HG02623 (cell line): ENCODE results near the gene OCIAD2.
"Not testable (repeated sequence)": the region's sequence is repeated elsewhere in the genome, so short reads cannot be mapped to it uniquely, and the experiment has no call there.

Source experiments
- ATAC-seq: cut with Tn5 transposase; IDR thresholded peaks from one replicate; pipeline ENCODE4 v1.9.1; 2021; ENCODE audit warnings: moderate library complexity; ENCODE audit not compliant: unreplicated experiment

Gene OCIAD2

GRCh38 chr4:48906206-48907173 is at the start of gene OCIAD2:
OCIAD2 (minus strand) TSS chr4:48906774; CDS start chr4:48904549, 2,225 bp downstream.
- peak; percentile 95 for ATAC-seq

- no peak for ATAC-seq
Measured at GRCh38 chr4:48954314-48954713, 47.7 kb upstream of the OCIAD2 start.

- no peak for ATAC-seq
Measured at GRCh38 chr4:48949518-48950219, 43.1 kb upstream of the OCIAD2 start.

- no peak for ATAC-seq
Measured at GRCh38 chr4:48949086-48949485, 42.5 kb upstream of the OCIAD2 start.

DNA sequence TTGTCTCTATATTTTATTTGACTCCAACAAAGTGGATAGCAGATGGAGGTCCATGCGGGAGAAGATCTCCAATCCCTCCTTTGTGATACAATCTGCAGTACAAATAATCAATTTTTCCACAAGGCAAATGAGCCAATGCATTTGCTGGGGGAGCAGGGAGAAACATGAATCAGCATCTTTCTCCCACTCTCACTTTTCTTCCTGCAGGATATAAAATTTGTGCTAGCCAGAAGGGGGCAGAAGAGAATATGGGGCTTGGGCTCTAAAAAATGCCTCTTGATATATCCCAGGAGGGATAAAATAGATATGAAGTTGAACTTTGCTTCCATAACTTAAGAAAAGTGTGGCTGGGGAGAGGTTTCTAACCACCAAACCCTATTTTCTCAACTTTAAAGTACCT is 41.2 kb upstream of the OCIAD2 start:
- no peak for ATAC-seq

DNA sequence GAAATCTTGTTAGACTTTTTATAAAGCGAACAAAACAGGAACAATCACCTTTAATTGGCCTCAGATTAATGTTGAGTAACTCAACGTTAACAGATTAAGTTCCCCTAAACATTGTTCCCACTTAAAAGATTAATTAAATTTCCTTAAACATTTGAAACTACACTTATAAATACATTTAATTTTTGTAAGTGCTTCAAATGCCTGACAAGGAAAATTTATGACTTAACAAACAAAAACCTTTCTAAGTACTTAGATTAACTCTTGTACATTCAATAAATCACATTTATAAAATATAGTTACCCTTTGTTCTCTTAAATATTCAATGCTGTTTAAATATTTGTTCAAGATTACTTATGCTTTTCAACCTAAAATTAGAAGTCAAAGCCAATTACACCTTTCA is 39.4 kb upstream of the OCIAD2 start:
- ATAC-seq: no peak

GRCh38 chr4:48944756-48945241 is 38.2 kb upstream of the OCIAD2 start:
- ATAC-seq: no peak

DNA sequence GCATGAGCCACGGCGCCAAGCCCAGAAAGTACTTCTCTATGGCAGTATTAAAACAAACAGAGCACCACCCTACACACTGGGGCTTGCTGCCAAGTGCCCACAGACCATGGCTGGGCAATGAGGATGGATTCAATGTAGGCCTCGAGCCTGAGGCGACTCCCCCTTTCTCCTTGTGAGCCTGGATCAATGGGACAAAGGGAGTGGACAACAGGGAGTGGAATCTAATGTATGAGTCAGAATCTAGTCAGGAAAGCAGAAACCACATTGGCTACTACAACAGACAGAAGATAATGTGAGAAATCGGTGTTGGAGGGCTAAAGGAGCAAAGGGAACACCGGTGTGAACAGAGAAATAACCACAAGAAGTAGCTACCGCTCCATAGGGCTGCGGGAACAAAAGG is 37.7 kb upstream of the OCIAD2 start:
- ATAC-seq: no peak

DNA sequence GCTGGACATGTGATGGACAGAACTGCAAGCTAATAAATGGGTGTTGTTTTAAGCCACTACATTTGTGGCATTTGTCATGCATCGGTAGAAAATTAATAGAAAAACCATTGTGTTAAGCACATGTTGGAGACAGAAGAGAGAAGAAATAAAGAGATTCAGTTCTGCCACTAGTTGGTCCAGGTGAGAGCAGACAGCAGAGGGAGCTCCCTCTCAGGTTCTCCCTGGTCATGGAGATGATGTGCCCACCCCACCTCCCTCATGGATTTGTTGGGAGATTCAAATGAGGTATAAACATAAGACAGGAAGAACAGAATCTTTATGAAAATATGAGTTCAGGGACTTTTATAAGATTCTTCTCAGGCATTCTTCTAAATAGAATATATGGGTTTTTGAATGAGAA is 36.8 kb upstream of the OCIAD2 start:
- ATAC-seq: no peak

DNA sequence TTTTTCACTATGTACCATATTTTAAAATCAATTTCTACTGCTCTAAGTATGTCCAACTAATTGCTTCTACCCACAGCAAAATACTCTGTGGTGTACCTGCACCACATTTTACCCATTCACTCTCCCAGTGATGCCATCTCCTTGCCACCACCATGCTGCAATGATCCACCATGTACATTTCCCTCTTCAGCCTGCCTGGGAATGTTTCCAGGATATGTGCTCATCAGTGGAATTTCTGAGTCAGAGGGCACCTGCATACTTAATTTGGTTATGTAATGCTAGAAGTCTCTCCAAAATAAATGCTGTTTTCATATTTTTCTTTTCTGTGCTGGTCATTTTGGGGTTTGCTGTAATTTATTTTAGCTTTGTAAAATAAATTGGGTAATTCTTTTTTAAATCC is 33.2 kb upstream of the OCIAD2 start:
- no peak for ATAC-seq

DNA sequence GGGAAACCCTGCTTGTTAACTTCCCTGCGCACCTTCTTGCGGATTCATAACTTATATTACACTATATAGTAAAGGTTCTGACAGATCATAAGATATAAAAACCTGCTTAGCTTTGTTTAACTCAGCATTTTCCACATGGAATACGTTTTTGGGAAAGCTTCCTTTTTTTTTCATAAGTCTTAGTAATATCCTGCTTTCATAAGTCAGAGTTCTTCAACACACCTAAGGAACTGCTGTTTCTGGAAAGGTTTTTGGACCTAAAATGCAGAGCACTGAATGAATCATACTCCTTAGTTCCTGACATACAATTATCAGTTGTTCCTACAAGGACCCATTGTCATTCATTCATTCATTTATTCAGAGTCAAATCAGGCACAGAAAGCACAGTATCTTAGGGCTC is 32.3 kb upstream of the OCIAD2 start:
- no peak for ATAC-seq

- ATAC-seq: no peak
Measured at GRCh38 chr4:48937033-48937432, 30.5 kb upstream of the OCIAD2 start.

GRCh38 chr4:48931459-48931858 is 24.9 kb upstream of the OCIAD2 start:
- ATAC-seq: no peak

GRCh38 chr4:48930654-48931053 is 24.1 kb upstream of the OCIAD2 start:
- no peak for ATAC-seq

- no peak for ATAC-seq
Measured at GRCh38 chr4:48924416-48924815, 17.8 kb upstream of the OCIAD2 start.

GRCh38 chr4:48923065-48923464 is 16.5 kb upstream of the OCIAD2 start:
- not testable (repeated sequence) for ATAC-seq

DNA sequence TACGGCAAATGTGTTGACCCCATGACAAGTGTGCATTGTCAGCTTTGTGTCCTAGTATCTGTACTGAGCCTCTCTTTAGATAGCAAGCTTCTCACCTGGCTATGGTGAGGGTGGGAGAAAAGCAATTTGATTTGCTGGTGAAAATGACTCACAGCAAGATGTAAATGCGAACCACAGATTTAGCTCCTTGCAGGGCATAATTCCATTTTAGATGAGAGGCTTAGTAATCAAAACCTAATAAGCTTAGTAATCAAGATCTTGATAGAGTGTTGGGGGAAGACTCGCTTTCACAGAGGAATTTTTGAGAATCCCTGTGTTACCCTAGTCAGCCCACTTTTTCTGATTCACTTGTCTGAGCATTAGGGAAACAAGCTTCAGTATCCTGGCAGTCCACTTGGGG is 7.7 kb upstream of the OCIAD2 start:
- no peak for ATAC-seq

DNA sequence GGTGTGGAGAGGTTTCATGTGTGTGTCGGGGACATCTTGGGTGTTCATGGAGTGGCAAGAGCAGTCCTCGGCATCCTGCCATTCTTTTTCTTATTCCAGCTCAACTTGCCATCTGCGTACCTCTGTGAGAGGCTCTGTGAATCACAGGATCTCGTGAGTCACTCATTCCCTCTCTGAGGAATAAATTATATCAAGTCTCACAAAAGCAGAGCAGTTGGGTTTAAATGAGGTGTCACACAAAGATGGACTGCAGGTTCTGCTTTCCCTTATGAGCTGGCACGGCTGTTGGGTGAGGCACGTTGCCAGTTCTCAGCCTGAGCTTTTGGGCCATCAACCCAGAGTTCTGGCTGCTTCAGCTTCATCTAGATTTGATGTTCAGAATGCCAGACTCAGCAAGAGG is 6.8 kb upstream of the OCIAD2 start:
- ATAC-seq: no peak

DNA sequence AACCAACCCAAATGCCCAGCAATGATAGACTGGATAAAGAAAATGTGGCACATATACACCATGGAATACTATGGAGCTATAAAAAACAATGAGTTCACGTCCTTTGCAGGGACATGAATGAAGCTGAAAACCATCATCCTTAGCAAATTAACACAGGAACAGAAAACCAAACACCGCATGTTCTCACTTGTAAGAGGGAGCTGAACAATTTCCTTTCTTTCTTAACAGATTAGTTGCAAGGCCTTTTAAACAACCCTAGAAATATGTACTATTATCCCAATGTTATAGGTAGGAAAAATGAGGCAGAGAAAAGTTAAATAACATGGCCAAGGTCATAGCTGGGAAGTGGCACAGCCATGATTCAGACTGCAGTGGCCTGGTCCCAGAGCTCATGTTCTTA is 5.8 kb upstream of the OCIAD2 start:
- no peak for ATAC-seq

GRCh38 chr4:48910511-48910910 is 3.9 kb upstream of the OCIAD2 start:
- no peak for ATAC-seq

DNA sequence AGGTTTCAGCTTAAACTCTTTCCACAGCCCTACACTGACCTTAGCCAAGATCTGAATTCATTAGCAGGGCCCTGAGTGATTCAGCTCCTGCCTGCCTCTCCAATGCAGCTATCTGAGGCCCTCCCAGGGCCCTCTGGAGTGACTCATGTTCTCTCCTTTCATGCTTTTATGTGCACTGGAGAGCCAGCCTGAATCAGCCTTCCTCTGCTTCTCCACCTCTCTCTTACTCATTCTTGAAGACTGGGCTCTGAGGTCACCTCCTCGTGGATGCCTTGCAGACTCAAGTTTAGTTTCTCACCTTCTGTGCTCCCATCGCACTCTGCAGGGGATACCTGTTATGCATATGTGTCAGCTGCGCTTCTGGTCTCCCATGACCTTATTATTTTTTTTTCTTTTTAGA is 3.1 kb upstream of the OCIAD2 start:
- ATAC-seq: no peak

GRCh38 chr4:48908687-48909086 is 2.1 kb upstream of the OCIAD2 start:
- ATAC-seq: no peak
